Measurements from ENCODE around the gene FAM217A.

The FAM217A gene

DNA sequence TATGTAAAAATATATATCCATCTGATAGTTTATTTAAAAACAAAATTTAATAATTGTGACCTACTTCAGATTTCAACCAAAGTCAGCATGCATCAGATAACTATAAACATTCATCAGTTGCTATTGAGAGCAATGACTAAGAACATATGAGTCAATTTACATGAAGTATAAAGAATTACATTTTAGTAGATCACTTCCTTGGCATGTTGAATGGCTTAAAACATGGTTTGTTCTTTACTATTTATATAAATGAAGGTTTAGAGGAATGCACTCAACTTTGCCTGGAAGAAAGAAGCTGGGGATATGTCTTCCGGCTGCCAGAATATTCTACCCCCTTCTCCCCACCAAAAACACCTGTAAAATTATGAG, 6.4 kb upstream of the FAM217A start:
- DNase-seq (ENCODE audit: low spot score): peak; percentile 12

DNA sequence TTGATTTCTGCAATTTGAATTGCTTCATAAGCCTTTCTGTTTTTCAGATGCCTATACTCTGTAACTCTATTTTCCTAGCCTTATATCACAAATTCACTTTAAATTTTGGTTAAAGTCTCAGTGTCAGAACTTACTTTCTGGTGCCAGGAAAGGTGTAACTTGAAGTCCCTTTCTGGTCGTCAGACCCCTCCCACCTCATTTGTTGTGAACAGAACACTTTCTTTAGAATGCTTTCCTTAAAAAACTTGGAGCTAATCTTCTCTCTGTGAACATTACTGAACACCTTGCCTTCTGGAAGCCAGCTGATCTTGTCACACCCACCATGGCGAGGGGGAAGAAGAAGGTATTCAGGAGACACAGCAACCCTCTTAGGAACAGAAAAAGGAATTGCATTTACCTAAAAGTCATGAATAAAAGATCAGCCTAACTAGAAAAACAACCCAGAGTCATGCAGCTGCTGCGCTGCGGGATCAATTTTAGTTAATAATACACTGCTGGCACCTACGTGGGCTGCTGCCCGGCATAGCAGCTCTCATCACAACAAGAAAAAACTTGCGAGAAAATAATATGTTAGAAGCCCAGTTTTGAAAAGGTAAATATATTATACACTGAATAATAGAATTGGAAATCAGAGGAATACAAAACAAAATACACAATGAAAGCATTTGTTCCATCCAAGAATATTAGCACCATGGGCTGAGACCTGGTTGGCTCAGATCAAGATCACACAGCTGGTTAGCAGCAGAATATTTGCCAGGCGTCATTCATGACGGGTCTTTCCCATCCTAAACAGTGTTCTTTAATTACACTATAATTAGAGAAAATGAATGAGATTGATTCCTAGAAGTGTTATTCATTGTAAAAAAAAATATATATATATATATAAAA, 5.8 kb upstream of the FAM217A start:
- no peak for DNase-seq (ENCODE audit: low spot score)

DNA sequence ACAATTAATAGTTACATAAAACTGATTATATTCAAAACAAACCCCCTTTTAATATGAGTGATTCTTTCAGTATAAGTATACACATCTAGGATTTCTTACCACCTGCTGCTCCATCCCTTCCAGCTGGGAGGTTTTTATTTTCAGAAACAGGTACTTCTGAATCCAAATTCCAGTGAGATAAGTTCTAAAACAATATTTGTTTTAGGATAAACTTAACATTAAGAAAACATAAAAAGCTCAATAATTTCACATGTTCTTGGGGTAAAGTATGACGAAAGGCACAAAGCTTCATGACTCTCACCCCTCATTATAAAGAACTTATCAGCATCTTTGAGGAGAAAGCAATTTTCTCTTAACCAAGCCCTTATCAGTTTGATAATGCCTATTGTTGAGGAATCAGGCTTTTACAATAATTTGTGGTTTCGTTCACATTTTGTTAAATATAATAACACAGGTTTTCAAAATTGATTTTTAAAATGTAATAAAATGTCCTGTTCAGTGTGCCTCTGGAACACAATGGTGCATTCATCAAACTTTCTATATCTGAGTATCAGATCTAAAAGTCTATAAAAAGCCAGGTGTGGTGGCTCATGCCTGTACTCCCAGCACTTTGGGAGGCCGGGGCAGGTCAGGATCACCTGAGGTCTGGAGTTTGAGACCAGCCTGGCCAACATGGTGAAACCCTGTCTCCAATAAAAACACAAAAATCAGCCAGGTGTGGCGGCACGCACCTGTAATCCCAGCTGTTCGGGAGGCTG, 4.3 kb downstream of the FAM217A start:
- DNase-seq (ENCODE audit: low spot score): no peak

DNA sequence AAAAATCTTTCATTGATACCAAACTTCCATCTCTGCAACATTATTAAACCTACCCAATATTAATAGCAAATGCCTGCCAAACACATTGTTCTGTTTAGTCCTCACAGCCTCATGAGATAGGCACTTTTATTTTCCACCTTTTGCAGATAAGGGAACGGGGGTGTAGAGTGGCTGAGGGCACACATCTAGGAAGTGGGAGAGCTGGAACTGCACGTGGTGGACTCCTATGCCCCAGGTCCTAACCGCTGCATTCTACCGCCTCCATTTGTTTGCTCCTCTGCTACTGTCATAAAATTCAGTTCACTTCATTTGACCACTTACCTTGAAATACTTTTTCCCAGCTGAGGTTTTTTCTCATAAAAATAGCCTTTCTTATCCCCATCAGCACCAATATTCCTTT, 7.6 kb downstream of the FAM217A start:
- no peak for DNase-seq (ENCODE audit: low spot score)

DNA sequence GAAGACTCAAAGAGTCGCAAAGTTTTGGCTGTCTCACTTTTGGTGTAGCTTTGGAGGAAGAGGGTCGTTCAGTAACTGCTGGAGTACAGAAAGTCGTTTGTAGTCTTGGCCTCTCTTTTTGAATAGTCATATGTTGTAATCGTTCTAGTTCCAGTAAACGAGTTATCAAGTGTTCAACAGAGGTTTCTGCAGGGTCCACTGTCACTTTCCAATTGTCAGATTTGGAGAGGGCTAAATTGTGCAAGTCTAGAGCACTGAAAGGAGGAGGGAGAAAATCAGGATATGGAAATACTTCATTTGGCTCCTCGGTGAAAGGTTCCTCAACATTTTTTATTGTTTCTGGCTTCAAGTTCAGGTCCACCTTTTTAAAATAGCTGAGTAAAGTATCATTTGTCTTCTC, 9.7 kb downstream of the FAM217A start:
- no peak for DNase-seq (ENCODE audit: low spot score)

DNA sequence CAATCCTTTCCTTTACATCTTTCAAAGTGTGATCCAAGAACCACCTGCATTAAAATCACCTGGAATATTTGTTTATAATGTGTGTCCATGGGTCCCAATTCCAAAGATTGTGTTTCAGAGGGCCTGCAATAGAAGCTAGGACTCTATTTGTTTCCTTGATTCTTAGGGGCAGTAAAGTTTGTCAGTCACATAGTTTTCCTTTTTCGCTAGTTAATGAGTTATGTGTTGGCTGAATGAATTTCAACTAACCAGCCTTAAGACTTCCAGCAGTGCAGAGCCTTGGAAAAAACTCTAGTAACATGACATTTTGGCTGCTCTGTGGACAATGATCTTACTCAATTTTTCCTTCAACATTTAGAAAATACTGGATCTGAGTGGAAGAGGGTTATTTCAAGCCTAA, 11.3 kb downstream of the FAM217A start:
- no peak for DNase-seq (ENCODE audit: low spot score)

DNA sequence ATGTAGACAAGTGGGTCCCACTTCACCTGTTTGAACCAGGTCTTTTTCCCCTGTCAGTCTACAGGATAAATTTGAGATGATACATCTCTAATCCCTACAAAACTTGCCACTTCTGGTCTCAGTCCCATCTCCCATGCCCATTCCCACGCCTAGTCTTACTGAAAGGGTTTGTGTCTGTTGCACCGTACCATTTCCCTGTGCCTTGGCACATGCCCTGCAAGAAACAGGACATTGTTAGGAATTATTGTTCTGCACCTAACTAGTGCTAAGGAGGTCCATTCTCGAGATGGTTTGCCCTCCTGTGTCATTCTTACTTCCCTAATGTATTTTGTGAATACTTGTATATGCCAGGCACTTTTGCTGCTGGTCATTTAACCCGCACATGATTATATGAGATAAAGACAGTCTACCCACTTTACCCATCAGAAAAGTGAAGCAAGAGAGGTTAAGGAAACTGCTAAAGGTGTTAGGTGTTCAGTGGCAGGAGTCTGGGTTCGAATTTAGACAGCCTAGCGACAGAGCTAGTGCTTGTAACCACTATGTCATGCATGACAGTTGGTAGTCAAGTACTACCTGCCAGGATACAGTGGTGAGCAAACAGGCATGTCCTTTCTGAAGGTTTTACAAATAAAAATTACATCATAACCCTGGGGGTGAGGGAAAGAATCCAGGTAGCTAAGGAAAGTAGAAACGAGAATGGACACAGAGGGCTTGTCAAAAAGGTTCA, 12.7 kb downstream of the FAM217A start:
- no peak for DNase-seq (ENCODE audit: low spot score)

DNA sequence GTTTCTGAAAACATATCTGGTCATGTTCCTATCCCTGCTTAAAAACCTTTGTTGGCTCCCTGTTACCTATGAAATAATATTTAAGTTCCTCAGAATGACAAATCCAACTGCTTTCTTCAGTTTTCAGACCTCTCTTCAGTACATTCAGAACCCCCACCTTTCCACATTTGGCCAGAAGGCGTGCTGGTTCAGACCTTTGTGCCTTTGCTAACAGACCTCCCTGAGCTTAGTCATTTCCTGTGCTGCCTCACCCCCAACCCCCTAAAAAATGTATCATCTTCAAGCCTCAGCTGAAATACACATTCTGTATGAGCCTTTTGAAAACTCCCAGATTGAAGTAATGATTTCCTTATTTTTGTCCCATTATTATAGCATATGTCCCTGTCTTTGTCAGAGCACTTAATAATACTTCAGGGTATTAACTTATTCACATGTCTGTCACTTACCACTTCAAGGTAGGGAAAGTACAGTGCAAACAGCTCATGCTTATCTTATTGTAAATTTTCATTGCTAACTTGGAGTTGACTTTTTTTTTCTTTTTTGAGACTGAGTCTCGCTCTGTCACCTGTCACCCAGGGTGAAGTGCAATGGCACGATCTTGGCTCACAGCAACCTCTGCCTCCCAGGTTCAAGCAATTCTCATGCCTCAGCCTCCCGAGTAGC, 19.7 kb downstream of the FAM217A start:
- DNase-seq (ENCODE audit: low spot score): peak; percentile 85

DNA sequence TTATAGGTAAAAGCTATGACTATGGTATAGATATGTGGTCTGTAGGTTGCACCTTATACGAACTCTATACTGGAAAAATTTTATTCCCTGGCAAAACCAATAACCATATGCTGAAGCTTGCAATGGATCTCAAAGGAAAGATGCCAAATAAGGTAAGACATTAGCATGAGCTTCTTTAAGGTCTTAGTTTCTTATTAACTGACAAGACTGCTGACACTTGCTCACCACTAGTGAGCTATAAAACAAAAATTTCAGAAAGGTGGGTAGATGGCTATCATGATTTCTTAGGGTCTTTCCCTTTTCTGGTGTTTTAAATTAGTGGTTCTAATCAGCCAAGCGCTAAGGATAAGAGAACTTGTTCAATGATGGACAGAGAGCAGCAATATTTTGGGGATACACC, 21.9 kb downstream of the FAM217A start:
- no peak for DNase-seq (ENCODE audit: low spot score)

DNA sequence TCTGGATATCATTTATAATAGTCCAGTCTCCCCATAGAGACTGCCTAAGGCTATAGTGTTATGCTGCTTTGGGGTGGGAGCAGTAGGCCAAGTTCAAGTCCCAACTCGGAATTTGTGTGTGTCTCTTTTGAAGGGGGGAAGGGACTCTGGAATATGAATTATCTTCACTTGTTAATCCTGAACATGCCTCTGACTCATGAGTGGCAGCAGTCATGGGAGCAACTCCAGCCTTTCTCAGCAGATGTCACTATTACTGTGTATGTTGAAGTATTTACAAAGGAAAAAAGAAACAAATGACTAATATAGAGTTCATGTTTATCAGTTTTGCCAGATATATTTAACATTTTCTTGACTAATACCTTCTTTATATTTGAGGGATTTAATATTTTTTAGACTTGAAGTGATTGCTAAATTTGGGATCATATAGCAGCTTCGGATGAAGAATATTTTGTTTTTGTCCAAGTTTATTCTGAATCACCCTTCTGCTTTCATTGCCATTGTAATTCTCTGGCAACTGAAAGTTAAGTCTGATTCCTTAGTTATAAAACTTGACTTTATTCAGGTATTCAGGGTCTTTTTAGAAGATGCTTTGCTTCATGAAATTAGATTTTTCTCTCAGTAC, 23.4 kb downstream of the FAM217A start:
- peak; percentile 55 for DNase-seq (ENCODE audit: low spot score)

DNA sequence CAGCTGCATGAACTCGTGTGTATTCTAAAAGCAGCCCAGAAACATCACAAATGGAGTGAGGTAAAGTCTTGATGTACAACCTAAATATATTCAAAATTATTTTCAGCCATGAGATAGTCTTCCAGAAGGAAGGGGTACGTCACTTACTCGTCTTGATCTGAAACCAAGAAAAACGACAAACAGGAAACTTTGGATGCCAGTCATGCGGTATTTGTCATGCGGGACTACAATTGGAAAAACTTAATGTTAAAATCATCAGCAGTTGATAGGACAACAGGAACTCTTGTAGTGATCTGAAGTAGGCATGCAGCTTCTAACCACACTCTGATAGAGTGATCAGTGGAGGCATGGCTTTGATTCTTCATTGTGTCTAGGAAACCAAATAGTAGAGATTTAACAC, 29.7 kb downstream of the FAM217A start:
- no peak for DNase-seq (ENCODE audit: low spot score)

DNA sequence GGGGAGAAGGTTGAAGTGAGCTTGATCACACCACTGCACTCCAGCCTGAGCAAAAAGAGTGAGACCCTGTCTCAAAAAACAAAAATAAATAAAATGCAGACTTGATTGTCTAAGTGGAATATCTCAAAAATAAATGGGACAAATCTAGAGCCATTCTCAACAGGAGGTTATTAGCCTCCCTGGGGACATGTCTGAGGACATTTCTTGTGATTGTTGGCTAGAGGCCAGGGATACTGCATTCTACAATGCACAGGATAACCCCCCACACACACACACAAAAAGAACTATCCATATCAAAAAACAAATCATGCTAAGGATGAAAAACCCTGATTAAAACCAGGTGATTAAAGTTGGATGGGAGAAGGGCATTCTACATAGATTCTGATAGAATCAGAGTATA, 37.5 kb downstream of the FAM217A start:
- DNase-seq (ENCODE audit: low spot score): no peak

DNA sequence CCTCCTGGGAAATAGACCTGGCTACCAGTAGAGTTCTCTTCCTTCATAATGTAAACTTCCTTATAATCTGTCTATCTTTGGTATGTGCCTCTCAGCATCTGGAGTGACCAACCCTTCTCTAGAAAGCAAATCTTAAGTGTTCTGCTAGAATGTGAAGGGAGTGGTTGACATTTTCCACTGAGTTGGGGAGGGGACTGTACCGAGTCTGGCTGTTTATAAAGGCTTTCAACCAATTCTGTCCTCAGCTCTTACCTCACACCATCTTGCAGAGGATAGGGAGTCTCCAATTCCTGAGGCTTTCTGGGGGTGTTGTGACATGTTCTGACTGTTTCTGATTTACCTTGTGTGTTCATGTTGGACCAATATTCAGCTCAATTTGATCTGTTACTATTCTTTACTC, 39.6 kb downstream of the FAM217A start:
- DNase-seq (ENCODE audit: low spot score): no peak

DNA sequence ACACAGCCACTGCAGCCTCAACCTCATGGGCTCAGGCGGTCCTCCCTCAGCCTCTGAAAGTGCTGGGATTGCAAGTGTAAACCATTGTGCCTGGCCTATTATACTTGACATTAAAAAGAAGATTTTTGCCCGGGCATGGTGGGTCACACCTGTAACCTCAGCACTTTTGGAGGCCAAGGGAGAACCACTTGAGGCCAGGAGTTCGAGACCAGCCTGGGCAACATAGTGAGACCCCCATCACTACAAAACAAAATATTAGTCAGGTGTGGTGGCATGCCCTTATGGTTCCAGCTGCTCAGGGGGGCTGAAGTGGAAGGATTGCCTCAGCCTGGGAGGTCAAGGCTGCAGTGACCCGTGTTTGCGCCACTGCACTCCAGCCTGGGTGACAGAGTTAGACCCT, 42.4 kb downstream of the FAM217A start:
- no peak for DNase-seq (ENCODE audit: low spot score)

DNA sequence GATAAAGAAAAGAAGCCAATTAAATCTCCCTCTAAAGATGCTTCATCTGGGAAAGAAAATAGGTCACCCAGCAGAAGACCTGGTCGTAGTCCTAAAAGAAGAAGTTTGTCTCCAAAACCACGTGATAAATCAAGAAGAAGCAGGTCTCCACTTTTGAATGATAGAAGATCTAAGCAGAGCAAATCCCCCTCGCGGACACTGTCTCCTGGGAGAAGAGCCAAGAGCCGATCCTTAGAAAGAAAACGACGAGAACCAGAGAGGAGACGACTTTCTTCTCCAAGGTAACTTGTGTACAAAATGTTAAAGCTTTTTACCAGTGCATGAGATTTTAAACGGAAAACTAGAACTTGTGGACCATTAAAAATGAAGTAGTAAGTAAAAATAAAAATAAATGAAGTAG, 46.5 kb downstream of the FAM217A start:
- no peak for DNase-seq (ENCODE audit: low spot score)

DNA sequence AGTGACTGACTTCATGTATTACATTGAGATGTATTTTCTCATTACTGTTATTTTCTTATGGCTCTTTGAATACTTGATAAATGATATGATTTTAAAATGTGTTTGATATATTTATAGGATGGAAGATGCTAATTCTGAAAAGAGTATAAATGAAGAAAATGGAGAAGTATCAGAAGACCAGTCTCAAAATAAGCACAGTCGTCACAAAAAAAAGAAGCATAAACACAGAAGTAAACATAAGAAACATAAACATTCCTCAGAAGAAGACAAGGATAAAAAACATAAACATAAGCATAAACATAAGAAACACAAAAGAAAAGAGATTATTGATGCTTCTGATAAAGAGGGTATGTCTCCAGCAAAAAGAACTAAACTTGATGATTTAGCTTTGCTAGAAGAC, 47.5 kb downstream of the FAM217A start:
- no peak for DNase-seq (ENCODE audit: low spot score)

DNA sequence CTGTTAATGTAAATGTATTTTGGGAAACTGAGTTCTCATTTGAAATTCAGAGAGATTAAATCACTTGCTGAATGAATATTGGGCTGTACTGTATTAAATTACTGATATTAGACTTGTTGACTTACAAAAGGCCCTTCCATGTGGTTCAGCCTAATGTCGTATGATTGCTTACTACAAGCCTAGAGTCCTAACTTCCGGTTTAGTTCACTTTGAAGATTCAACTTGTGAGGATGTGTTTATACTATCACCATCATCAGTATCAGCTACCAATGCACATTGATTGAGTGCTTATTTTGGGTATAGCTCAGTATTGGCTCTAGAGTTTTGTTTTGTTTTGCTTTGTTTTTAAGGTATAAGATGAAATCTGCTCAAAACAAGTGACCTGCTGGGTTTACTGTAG, 48.3 kb downstream of the FAM217A start:
- DNase-seq (ENCODE audit: low spot score): no peak

DNA sequence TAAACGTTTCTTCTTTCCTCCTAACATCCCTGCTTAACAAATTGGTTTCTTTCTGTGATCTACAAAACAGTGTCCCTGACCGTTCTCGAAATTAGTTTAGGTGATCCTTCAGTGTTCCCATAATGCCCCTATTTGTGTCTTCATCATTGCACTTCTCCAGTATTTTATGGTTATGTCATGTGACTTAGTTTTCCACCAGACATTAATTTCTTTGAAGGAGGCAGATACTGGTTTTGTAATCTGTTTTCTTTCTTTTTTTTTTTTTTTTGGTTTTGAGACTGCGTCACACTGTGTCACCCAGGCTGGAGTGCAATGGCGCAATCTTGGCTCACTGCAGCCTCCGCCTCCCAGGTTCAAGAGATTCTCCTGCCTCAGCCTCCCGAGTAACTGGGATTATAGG, 49.2 kb downstream of the FAM217A start:
- no peak for DNase-seq (ENCODE audit: low spot score)

DNA sequence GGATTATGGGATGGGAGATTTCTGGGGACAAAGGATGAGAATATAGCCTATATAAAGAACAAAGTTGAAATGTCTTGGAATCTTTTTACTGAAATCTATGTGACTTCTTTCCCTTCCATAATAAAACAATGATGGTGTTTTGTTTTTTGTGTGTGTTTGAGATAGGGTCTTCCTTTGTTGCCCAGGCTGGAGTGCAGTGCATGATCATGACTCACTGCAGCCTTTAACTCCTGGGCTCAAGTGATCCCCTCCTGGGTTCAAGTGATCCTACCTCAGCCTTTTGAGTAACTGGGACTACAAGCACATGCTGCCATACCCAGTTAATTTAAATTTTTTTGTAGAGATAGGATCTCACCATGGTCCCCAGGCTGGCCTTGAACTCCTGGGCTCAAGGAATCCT, 50.9 kb downstream of the FAM217A start:
- DNase-seq (ENCODE audit: low spot score): no peak

DNA sequence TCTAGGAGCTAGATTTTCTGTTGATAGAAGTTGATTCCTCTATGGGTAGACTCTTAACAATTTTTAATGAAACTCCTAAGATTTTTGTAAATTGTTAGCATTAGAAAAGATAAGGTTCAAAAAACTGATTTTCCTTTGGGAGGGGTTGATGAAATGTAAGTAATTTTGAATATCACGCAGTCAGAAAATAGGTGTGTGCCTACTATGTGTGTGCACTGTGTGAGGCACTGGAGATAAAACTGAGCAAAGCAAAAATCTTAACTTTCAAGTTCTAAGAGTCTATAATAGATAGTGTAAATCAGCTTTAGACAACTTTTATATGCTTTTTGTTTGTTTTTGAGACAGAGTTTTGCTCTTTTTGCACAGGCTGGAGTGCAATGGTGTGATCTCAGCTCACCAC, 53.3 kb downstream of the FAM217A start:
- DNase-seq (ENCODE audit: low spot score): no peak

DNA sequence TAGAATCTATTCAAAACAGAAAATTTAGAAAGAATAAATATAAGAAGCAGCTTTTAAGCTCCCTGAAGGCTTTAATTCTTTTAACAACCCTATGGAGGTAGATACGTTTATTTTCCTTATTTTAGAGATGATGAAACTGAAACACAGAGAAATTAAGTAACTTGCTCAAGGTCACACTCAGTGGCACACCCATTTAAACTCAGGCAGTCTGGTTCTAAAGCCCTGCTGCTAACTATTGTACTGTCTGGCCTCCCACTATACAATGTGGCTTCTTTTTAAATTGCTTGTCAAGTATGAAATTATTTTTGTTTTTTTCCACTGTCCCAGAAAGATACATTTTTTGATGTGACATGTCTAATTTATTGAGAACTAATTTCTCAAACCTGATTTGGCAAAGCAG, 55.7 kb downstream of the FAM217A start:
- no peak for DNase-seq (ENCODE audit: low spot score)
